ENCODE measurements around the gene BACH2.
A peak's percentile ranks its signal among the peaks of the same experiment; 100 is the strongest.

Gene BACH2

GRCh38 chr6:90087106-90087833, 209.4 kb downstream of the BACH2 start:
- no peak for DNase-seq (ENCODE audit: low read depth)

GRCh38 chr6:90086517-90086916, 210.1 kb downstream of the BACH2 start:
- DNase-seq (ENCODE audit: low read depth), result no peak
- no peak for TF ChIP-seq CTCF (IDR thresholded peaks at IDR 0.05; ENCODE audit: insufficient read depth, low read depth, low read length, missing control alignments)
- H3K4me3 ChIP-seq (ENCODE audit: low read depth, low read length), result no peak overlapping the region

More at GRCh38 chr6:90087106-90087833, 209.4 kb downstream of the BACH2 start:
- no peak overlapping the region for H3K4me3 ChIP-seq (ENCODE audit: low read depth, low read length)
- TF ChIP-seq CTCF (IDR thresholded peaks at IDR 0.05; ENCODE audit: insufficient read depth, low read depth, low read length, missing control alignments), result no peak

- DNase-seq (ENCODE audit: low read depth), result peak; percentile 51
- no peak for TF ChIP-seq CTCF (IDR thresholded peaks at IDR 0.05; ENCODE audit: insufficient read depth, low read depth, low read length, missing control alignments)
- no peak overlapping the region for H3K4me3 ChIP-seq (ENCODE audit: low read depth, low read length)
Observed at GRCh38 chr6:90083891-90084290, 212.8 kb downstream of the BACH2 start.

- DNase-seq (ENCODE audit: low read depth), result no peak
- no peak overlapping the region for H3K4me3 ChIP-seq (ENCODE audit: low read depth, low read length)
- no peak for TF ChIP-seq CTCF (IDR thresholded peaks at IDR 0.05; ENCODE audit: insufficient read depth, low read depth, low read length, missing control alignments)
Observed at GRCh38 chr6:90082847-90083246, 213.8 kb downstream of the BACH2 start.

GRCh38 chr6:90080876-90081481, 215.7 kb downstream of the BACH2 start:
- peak; percentile 64 for DNase-seq (ENCODE audit: low read depth)
- TF ChIP-seq CTCF (IDR thresholded peaks at IDR 0.05; ENCODE audit: insufficient read depth, low read depth, low read length, missing control alignments), result no peak
- no peak overlapping the region for H3K4me3 ChIP-seq (ENCODE audit: low read depth, low read length)

- TF ChIP-seq CTCF (IDR thresholded peaks at IDR 0.05; ENCODE audit: insufficient read depth, low read depth, low read length, missing control alignments), result no peak
- DNase-seq (ENCODE audit: low read depth), result no peak
- H3K4me3 ChIP-seq (ENCODE audit: low read depth, low read length), result no peak overlapping the region
Observed at GRCh38 chr6:90079560-90080490, 216.8 kb downstream of the BACH2 start.
